Measurements from ENCODE around the gene ANKRD34A. TPM values are rescaled to one million over a fixed set of nuclear protein-coding genes. Genes with fewer than 3 reads are reported as not detected.

Gene ANKRD34A
- total and polyA plus RNA-seq, 2 of the 13 experiments (the other 11 are each of a cell fraction or from before 2014, with no cell fraction given) = 0.05 to 0.07 TPM

- TF ChIP-seq ZNF781 (CRISPR knock-in tag; IDR thresholded peaks at IDR 0.05; ENCODE audit: borderline replicate concordance, not compliant biosample characterization) (no peak), KMT2A (CRISPR knock-in tag; IDR thresholded peaks at IDR 0.05) (0 out of 2 replicates have a peak, but pooled peaks have one; percentile 52), ZNF788 (CRISPR knock-in tag; IDR thresholded peaks at IDR 0.05; ENCODE audit: borderline replicate concordance) (peak; percentile 12; the same call in 1 of the 2 replicates), ZNF749 (CRISPR knock-in tag; IDR thresholded peaks at IDR 0.05; ENCODE audit: borderline replicate concordance) (no peak), HCFC1 (IDR thresholded peaks at IDR 0.05; ENCODE audit: low read depth, low read length) (no peak), ZNF672 (CRISPR knock-in tag; IDR thresholded peaks at IDR 0.05) (no peak), DMAP1 (CRISPR knock-in tag; IDR thresholded peaks at IDR 0.05) (no peak; the same call in 1 of the 2 replicates), CREB1 (IDR thresholded peaks at IDR 0.05) (no peak), CREB1 (CRISPR knock-in tag; IDR thresholded peaks at IDR 0.05) (peak; percentile 64; the same call in 1 of the 2 replicates), SPEN (CRISPR knock-in tag; IDR thresholded peaks at IDR 0.05; ENCODE audit: low read depth) (0 out of 2 replicates have a peak, but pooled peaks have one; percentile 26), ZEB1 (IDR thresholded peaks at IDR 0.05; ENCODE audit: insufficient replicate concordance, low read depth) (no peak), NRL (CRISPR knock-in tag; IDR thresholded peaks at IDR 0.05; ENCODE audit: borderline replicate concordance) (peak; percentile 74; the same call in 1 of the 2 replicates), TAF15 (IDR thresholded peaks at IDR 0.05; ENCODE audit: low read depth, low read length, poor library complexity, severe bottlenecking) (no peak)
- TF ChIP-seq, protein P1, sequence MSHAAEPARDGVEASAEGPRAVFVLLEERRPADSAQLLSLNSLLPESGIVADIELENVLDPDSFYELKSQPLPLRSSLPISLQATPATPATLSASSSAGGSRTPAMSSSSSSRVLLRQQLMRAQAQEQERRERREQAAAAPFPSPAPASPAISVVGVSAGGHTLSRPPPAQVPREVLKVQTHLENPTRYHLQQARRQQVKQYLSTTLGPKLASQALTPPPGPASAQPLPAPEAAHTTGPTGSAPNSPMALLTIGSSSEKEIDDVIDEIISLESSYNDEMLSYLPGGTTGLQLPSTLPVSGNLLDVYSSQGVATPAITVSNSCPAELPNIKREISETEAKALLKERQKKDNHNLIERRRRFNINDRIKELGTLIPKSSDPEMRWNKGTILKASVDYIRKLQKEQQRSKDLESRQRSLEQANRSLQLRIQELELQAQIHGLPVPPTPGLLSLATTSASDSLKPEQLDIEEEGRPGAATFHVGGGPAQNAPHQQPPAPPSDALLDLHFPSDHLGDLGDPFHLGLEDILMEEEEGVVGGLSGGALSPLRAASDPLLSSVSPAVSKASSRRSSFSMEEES (CRISPR knock-in tag; IDR thresholded peaks at IDR 0.05) = no peak
- TF ChIP-seq, protein P2, sequence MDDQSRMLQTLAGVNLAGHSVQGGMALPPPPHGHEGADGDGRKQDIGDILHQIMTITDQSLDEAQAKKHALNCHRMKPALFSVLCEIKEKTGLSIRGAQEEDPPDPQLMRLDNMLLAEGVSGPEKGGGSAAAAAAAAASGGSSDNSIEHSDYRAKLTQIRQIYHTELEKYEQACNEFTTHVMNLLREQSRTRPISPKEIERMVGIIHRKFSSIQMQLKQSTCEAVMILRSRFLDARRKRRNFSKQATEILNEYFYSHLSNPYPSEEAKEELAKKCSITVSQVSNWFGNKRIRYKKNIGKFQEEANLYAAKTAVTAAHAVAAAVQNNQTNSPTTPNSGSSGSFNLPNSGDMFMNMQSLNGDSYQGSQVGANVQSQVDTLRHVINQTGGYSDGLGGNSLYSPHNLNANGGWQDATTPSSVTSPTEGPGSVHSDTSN (CRISPR knock-in tag; IDR thresholded peaks at IDR 0.05; ENCODE audit: borderline replicate concordance) = no peak
- TF ChIP-seq, protein P3, sequence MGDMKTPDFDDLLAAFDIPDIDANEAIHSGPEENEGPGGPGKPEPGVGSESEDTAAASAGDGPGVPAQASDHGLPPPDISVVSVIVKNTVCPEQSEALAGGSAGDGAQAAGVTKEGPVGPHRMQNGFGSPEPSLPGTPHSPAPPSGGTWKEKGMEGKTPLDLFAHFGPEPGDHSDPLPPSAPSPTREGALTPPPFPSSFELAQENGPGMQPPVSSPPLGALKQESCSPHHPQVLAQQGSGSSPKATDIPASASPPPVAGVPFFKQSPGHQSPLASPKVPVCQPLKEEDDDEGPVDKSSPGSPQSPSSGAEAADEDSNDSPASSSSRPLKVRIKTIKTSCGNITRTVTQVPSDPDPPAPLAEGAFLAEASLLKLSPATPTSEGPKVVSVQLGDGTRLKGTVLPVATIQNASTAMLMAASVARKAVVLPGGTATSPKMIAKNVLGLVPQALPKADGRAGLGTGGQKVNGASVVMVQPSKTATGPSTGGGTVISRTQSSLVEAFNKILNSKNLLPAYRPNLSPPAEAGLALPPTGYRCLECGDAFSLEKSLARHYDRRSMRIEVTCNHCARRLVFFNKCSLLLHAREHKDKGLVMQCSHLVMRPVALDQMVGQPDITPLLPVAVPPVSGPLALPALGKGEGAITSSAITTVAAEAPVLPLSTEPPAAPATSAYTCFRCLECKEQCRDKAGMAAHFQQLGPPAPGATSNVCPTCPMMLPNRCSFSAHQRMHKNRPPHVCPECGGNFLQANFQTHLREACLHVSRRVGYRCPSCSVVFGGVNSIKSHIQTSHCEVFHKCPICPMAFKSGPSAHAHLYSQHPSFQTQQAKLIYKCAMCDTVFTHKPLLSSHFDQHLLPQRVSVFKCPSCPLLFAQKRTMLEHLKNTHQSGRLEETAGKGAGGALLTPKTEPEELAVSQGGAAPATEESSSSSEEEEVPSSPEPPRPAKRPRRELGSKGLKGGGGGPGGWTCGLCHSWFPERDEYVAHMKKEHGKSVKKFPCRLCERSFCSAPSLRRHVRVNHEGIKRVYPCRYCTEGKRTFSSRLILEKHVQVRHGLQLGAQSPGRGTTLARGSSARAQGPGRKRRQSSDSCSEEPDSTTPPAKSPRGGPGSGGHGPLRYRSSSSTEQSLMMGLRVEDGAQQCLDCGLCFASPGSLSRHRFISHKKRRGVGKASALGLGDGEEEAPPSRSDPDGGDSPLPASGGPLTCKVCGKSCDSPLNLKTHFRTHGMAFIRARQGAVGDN (CRISPR knock-in tag; IDR thresholded peaks at IDR 0.05) = peak; percentile 83
- TF ChIP-seq, protein P4, sequence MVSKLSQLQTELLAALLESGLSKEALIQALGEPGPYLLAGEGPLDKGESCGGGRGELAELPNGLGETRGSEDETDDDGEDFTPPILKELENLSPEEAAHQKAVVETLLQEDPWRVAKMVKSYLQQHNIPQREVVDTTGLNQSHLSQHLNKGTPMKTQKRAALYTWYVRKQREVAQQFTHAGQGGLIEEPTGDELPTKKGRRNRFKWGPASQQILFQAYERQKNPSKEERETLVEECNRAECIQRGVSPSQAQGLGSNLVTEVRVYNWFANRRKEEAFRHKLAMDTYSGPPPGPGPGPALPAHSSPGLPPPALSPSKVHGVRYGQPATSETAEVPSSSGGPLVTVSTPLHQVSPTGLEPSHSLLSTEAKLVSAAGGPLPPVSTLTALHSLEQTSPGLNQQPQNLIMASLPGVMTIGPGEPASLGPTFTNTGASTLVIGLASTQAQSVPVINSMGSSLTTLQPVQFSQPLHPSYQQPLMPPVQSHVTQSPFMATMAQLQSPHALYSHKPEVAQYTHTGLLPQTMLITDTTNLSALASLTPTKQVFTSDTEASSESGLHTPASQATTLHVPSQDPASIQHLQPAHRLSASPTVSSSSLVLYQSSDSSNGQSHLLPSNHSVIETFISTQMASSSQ (IDR thresholded peaks at IDR 0.05; ENCODE audit: low read depth) = no peak
- TF ChIP-seq, protein P4 (CRISPR knock-in tag; IDR thresholded peaks at IDR 0.05; ENCODE audit: borderline replicate concordance) = no peak
Measured at GRCh38 chr1:145964328-145965118, at the start of gene ANKRD34A, which contains the start of gene POLR3GL (continued).
